ENCODE measurements around the gene PCDHA6.

DNA sequence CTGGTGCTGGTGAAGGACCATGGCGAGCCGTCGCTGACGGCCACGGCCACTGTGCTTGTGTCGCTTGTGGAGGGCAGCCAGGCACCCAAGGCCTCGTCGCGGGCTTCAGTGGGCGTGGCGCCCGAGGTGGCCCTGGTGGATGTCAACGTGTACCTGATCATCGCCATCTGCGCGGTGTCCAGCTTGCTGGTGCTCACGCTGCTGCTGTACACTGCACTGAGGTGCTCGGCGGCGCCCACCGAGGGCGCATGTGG is 30.2 kb downstream of the PCDHA6 start:
- TF ChIP-seq, protein P1, sequence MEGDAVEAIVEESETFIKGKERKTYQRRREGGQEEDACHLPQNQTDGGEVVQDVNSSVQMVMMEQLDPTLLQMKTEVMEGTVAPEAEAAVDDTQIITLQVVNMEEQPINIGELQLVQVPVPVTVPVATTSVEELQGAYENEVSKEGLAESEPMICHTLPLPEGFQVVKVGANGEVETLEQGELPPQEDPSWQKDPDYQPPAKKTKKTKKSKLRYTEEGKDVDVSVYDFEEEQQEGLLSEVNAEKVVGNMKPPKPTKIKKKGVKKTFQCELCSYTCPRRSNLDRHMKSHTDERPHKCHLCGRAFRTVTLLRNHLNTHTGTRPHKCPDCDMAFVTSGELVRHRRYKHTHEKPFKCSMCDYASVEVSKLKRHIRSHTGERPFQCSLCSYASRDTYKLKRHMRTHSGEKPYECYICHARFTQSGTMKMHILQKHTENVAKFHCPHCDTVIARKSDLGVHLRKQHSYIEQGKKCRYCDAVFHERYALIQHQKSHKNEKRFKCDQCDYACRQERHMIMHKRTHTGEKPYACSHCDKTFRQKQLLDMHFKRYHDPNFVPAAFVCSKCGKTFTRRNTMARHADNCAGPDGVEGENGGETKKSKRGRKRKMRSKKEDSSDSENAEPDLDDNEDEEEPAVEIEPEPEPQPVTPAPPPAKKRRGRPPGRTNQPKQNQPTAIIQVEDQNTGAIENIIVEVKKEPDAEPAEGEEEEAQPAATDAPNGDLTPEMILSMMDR (IDR thresholded peaks at IDR 0.05) = no peak
- no peak for TF ChIP-seq POLR2AphosphoS5 (IDR thresholded peaks at IDR 0.05; ENCODE audit: insufficient read depth in 1 of 2, low read depth in 1 of 2)
